RWPE1 (cell line): ENCODE results near the gene IDH3G.

Experiments
- CTCF ChIA-PET: fragments of 350-600 bp; sonication (Branson Sonifier 250); formaldehyde crosslinking; extraction: SDS; loops from one replicate; lab custom pipeline; 2021; lab: Yijun Ruan, JAX
- POLR2A ChIA-PET: fragments of 400-600 bp; formaldehyde crosslinking; extraction: SDS; loops from one replicate; lab custom pipeline; 2020; ENCODE audit warnings: antibody characterized with exemption; ENCODE audit not compliant: low non-redundant PET; lab: Yijun Ruan, JAX
- DNase-seq: peaks from one replicate; pipeline ENCODE4 v3.0.0; 2012; ENCODE audit warnings: low spot score
- H3K27ac ChIP-seq: fragments of 450-650 bp; 2 replicates; pipeline ENCODE4 v1.5.1; 2017
- CTCF ChIP-seq: fragments of 450-650 bp; conservative IDR thresholded peaks from 2 replicates; pipeline ENCODE4 v1.5.1; 2017; ENCODE audit warnings: low read depth, mild to moderate bottlenecking

Gene IDH3G

GRCh38 chrX:153740631-153741222 lies 53.4 kb downstream of the IDH3G start:
- TF ChIP-seq CTCF = no peak
- ChIA-PET POLR2A (no interaction called here), CTCF (no interaction called here)
- H3K27ac ChIP-seq = no peak overlapping the region
- no peak for DNase-seq

GRCh38 chrX:153739754-153740486 lies 54.3 kb downstream of the IDH3G start:
- CTCF ChIA-PET = interaction anchor here (0.5 to 0.6 kb wide), 3 partner anchors 38 to 1349 kb away, joined by 3 to 4 read pairs (median 3); no protein-coding TSS in a partner anchor
- DNase-seq = no peak
- TF ChIP-seq CTCF = no peak
- peak overlapping the region; percentile 34; the same call in 1 of the 2 replicates for H3K27ac ChIP-seq
- POLR2A ChIA-PET = no interaction called here

GRCh38 chrX:153738056-153738605 lies 56.0 kb downstream of the IDH3G start:
- H3K27ac ChIP-seq = no peak overlapping the region
- ChIA-PET POLR2A (no interaction called here), CTCF (no interaction called here)
- no peak for DNase-seq
- no peak for TF ChIP-seq CTCF

GRCh38 chrX:153736871-153737441 lies 57.2 kb downstream of the IDH3G start:
- no peak overlapping the region for H3K27ac ChIP-seq
- TF ChIP-seq CTCF = no peak
- DNase-seq = no peak
- ChIA-PET CTCF (no interaction called here), POLR2A (no interaction called here)

GRCh38 chrX:153736071-153736820 lies 57.9 kb downstream of the IDH3G start:
- TF ChIP-seq CTCF = no peak
- POLR2A ChIA-PET = no interaction called here
- CTCF ChIA-PET = interaction anchor here (0.6 kb wide), 1 partner anchor 12 kb away, joined by 4 read pairs; the partner anchor contains the start of gene BCAP31

More at GRCh38 chrX:153736071-153736820, 57.9 kb downstream of the IDH3G start:
- H3K27ac ChIP-seq = no peak overlapping the region
- no peak for DNase-seq
